NCI-H510A (cell line): ENCODE results near the gene GRK5.

Experiments used
- DNase-seq: peaks from one replicate; lab custom pipeline; 2025; lab: John Stamatoyannopoulos, UW

GRK5 gene

DNA sequence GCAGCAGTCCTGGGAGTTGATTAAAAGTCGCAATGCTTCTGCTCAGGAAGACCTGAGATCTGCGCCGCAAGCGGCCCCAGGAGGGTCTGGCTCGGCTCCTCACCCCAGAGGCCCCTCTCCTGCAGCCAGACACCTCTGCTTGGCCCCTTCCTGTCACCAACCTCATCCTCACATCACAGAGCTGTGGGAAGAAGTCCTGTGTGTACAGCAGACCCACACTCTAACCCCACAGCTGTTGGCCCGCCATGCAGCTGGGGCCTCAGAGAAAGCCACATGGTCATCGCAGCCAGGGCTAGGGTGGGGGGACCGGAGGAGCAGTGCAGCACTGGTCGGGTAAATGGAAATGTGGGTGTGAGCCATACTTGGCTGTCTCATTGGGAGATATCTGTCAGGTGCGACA is 237.5 kb downstream of the GRK5 start:
- no peak for DNase-seq

DNA sequence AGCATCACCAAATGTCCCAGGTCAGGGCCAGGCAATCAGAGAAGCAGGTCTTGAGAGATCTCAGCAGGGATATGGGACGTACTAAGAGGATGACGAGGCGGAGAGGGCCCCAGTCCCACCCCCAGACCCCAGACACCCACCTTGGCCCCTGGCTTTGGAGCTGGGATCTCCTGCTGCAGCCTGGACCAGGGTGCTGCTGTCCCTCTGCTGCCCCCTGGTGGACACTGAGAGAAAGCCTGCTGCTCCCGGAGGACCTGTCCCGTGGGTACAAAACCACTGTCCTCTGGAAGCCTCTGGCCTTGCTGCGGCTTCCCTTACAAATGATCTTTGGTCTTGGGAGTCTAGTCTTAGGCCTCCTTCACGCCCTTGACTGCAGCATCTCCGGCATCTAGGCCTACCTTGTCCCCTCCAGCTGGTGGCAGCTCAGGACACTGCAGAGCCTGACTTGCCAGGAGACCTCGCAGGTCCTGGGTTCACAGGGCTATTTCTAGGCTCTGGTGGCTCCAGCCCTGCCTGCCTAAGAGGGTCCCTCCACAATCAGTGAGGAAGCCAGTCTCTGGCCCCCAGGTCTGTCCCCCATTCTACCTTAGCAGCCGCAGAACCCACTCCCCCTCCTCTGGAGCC is 238.1 kb downstream of the GRK5 start:
- DNase-seq, result peak; percentile 27

DNA sequence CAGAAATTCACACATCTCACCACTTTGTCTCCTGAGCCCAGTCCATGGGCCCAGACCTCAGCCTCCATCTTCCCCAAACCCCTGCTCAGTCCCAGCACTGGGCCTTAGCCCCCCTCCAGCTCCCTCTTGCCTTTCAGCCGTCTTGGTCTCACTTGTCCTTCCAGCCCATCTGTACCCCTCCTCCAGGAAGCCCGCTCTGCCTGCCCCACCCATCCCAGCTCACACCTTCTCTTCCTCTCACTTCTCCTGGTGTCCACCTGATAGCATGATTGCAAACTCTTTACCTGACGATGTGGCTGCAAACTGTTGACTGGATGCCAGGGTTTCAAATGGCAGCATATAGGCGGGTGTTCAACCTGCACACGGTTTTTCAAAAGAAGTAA is 238.6 kb downstream of the GRK5 start:
- no peak for DNase-seq

DNA sequence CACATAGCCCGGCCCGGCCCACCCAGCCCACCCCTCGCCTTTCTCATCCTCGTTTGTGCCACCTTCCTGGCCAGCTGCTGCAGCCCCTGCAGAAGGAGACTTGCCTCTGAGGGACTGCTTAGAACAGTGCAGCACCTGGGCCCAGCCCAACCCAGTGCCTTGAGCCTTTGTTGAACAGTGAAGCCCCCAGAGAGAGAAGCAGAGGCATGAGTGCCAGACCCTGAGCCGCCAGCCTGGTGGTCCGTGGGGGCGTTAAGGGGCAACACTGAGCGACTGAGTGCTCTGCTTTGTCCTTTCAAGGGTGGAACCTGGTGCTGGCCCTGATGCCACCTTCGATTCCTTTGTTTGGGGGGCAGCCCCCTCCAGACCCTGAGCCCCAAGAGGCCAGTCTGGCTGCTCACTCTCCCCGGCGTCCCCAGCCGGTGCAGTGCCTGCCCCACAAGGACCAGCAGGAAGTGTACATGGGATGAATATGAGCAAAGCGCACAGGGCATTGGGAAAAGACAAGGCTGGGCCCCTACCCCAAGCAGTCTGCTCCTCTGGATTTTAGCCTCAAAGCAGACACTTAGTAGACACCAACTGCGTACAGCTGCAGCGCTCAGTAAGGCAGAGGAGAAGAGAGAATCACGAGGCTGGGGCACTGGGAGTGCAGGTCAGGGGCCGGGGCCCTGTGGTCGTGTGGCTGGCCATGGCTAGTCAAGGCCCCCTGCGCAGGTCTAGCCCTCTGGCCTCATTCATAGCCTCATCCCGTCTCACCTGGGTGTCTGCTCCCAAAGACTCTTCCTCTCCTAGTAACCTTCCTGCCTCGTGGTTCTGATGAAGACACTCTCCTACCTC is 239.3 kb downstream of the GRK5 start:
- DNase-seq, result no peak

DNA sequence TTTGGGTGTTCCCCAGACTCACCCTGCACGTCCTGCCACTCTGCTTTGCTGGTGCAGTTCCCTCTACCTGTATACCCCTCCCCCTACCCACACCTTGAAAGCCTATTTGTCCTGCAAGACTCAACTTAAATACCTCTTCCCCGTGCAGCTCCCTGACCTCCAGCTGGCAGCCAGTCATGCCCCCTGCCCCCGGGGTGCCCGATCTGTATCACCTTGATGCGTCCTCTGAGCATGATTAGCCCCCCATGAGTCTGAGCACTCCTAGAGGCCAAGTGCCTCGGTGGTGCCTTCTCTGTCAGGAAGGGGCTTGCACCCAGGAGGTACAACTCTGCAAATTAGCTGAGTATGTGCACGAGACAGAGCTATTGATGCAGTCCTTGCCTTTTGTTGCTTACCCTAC is 240.1 kb downstream of the GRK5 start:
- no peak for DNase-seq

DNA sequence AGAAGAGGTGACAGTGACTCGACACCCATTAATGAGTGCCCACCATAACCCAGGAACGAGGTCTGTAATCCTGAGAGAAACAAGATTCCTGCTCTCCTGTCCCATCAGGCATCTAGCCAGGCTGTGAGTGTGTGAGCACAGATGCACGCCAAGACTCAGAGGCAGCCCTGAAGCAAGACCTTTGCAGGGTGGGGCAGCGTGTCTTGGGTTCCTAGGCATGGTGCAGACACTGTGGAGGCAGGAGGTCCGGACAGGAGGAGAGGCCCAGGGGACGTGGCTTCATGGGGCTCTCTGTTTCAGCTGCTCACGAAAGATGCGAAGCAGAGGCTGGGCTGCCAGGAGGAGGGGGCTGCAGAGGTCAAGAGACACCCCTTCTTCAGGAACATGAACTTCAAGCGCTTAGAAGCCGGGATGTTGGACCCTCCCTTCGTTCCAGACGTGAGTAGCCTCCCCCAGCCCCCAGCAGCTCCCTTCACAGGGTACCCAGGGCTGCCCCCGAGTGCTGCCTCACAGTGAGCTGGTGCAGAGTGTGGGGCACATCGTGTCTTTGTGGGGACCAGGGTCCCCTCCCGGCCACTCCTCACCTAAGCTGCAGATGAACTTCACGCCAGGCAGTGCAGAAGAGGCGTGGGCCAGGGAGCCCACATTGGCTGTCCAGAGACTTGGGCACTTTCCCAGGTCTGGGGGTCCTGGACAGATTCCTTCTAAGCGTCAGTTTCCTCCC is 240.6 kb downstream of the GRK5 start:
- DNase-seq, result no peak

DNA sequence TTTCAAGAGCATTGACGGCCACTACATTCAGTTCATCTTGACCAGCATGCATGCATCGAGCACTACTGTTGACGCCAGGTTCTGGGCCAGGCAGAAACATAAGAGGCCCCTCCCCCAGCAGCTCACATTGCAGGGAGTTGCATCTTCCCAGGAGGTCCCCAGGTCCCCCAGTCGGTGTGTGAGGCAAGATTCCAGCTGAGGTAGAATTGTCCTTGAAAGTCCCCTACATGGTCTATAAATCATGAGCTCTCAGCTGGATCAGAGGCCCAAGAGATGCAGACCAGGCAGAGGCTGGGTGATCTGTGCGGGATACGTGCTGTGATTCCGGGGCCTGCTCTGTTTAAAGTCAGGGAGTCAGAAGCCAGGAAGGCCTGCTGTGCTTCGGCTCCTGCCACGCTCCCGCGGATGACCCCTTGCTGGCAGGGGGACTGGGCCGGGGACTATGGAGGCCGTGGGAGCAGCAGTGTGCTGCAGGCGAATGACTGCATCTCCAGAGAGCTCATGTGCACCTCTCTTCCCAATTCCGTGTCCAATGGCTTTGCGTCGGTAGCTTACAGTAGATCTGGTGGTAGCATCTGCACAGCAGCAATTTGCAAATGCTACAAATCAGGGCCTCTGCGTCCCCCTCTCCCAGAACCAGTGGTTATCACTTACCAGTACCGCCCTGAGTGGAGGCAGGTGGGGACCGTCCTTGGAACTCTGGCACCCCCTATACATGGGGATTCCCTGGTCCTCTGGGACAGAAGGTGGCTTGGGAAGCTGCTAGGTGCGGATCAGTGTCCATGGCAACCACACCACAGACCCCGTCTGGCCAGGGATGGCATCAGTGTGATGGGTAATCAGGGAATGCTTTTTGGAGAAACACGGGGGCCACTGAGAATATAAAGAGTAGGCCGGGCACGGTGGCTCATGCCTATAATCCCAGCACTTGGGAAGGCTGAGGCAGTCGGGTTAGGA is 241.5 kb downstream of the GRK5 start:
- DNase-seq, result no peak

DNA sequence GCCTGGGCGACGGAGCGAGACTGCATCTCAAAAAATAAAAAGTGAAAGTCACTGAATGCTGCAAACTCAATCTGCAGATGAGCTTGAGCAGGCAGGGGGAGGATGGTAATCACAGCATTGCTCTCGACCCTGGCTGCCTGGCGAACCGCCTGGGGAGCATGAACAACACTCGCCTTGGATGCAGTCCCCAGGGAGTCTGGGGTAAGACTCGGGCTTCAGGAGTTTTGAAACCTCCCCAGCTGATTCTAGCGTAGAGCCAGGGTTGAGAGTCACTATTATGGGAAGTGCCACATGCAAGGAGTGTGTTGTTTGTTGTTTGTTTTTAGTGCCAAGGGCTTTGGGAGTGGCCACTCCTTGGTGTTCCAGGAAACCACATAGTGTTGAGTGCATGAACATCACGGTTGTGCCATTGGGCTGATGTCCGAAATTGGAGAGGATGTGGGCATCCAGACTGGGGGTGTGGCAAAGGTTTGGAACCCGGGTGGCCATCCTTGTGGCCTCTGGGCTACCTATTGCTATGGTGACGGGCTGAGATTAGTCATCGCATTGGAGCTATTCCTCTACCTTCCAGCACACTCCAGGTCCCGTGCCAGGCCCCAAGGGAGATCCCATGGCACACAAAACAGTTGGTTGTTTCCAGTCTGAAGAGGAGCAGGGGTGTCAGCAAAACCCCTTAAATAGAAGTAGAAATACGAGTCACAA is 242.5 kb downstream of the GRK5 start:
- DNase-seq, result no peak

DNA sequence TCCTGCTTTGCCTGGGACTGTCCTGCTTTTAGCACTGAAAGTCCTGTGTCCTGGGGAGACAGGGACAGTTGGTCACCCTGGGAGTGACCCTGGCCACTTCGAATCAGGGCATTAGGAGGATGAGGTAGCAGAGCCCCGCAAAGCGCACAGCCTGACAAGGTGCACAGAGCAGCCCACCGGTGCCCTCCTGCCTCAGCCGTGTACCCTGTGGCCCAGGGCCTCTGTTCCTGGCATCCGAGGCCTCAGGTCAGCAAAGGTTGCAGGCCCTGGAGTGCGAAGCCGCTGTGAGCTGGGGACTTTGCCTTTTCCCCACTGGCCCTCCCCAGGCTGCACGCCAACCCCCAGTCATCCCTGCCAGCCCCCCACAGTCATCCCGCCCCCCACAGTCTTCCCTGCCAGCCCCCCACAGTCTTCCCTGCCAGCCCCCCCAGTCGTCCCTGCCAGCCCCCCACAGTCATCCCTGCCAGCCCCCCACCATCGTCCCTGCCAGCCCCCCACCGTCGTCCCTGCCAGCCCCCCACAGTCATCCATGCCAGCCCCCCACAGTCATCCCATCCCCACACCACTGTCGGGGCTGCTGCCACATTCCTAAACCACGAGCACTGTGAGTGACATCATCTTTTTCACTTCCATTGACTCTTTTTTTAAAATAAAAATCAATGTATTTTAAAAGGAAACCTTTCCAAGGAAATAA is 243.4 kb downstream of the GRK5 start:
- no peak for DNase-seq

DNA sequence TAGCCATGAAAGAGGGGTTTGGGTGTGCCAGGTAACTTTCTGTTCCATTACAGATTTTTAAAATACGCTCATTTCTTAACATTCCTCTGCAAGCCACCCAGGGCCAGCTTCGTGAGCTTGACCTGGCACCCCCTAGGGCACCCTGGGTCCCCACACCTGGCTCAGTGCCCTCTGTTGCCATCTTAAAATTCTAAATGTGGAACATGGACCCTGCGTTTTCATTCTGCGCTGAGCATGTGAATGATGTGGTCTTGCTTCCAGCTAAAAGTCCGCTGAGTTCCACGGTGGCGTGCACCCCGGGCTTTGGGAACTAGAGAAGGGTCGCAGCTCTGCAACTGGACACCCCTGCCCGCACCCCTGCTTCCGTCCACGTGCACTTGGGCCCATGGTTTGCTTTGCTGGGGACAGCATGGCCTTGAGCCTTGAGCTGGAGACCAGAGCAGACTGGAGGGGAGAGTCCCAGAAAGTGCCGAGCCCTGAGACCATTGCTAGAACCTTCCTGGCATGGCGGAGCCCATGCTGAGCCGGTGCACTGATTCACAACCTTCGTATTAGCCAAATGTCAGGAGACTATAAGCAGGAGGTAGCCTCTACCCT is 244.0 kb downstream of the GRK5 start:
- no peak for DNase-seq

DNA sequence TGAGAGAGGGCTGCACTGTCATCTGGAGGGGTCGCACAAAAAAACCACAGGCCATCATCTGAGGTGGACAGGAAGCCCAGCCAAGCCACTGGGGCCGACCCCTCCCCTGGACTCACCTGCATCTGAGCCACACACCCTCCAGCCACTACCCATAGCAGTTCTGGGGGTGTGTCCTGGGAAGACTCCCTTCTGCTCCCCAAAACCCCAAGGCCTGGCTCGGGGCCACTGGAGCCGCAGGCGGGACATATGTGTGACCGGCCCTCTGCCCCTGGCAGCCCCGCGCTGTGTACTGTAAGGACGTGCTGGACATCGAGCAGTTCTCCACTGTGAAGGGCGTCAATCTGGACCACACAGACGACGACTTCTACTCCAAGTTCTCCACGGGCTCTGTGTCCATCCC is 245.0 kb downstream of the GRK5 start:
- no peak for DNase-seq

DNA sequence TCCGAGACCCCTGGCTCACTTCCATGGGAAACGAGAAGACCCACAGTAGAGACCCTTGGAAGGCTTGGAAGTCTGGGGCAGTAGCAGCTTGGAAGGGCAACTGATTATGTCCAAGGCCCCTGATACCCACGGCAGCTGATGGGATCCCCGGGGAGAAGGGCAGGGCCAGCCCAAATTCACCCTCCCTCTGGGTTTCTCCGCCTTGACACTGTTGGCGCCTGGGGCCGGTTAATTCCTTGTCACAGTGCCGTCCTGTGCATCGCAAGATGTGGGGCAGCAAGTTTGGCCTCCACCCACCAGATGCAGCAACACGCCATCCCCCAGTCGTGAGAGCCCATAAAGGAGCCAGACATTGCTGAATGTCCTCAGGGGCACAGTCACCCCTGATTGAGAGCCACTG is 245.9 kb downstream of the GRK5 start:
- no peak for DNase-seq

DNA sequence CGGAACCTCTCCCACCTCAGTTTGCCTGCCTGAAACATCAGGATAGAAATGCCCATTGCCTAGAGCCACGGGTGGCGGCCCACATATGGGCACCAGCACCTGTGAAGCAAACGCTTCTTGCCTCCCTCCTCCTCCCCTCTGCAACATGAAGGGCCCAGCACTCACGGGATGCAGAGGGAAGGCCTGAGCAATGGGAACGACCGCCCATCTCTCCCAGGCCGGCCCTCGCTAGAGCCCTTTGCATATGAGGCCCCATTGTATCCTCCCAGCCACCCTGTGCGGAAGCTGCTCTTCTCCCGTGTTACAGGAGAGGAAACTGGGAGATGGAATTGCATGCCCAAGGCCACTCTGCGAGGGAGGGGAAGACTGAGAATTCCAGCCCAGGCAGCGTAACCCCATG is 246.9 kb downstream of the GRK5 start:
- DNase-seq, result no peak

DNA sequence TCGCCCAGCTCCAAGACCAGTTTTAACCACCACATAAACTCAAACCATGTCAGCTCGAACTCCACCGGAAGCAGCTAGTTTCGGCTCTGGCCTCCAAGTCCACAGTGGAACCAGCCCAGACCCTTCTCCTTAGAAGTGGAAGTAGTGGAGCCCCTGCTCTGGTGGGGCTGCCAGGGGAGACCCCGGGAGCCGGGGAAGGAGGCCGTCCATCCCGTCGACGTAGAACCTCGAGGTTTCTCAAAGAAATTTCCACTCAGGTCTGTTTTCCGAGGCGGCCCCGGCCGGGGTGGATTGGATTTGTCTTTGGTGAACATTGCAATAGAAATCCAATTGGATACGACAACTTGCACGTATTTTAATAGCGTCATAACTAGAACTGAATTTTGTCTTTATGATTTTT is 247.6 kb downstream of the GRK5 start:
- no peak for DNase-seq

DNA sequence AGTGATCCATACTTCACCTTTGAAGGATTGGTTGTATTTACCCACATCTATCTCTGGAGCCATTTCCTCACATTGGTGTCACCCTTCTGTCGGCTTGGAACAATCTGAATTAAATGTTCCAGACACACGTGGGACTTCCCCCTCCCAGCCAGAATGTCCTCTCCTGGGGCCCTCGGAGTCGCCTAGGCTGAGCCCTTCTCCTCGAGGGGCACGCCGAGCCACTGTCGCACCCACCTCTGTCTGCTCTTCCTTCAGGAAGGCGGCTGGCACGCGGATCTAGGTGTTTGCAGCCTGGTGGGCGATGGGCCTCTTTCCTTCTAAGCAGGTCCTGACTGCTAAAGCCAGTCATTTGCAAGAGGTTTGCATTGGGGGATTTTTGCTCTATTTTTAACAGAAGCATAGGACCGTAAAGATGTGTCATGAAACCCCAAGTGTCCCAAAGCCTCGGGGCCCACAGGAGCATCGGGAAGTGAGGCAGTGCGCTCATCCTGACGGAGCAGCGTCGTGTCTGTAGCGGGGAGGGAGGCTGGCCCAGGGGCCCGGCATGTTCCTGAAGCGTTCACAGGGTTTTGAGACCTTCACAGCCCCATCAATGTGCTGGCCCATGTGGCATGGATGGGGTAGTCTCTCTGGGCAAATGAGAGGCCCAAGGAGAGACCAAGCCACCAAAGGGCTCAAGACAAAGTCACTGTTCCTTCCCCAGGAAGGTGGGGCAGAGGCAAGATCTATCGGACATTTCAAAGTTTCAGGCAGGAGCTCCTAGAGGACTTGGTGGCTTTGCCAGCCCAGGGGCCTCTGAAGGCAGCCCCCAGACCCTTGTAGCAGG is 248.5 kb downstream of the GRK5 start:
- DNase-seq, result no peak

DNA sequence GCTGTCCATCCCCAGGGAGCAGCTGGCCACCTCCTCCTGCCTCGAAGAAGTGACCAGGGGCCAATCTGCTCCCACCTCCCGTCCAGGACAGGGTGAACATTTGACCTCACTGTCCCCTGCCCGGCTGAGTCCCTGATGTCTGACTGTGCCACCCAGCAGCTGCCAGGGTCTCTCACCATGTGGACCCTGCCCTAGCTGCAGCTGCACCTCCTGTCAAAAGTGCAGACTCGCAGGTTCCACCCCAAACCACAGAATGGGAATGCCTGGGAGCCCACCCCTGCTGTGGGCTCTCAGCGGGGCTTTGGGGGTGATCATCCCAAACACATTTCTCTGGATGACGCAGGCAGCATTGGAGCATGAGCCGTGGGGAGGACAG is 249.1 kb downstream of the GRK5 start:
- DNase-seq, result no peak

DNA sequence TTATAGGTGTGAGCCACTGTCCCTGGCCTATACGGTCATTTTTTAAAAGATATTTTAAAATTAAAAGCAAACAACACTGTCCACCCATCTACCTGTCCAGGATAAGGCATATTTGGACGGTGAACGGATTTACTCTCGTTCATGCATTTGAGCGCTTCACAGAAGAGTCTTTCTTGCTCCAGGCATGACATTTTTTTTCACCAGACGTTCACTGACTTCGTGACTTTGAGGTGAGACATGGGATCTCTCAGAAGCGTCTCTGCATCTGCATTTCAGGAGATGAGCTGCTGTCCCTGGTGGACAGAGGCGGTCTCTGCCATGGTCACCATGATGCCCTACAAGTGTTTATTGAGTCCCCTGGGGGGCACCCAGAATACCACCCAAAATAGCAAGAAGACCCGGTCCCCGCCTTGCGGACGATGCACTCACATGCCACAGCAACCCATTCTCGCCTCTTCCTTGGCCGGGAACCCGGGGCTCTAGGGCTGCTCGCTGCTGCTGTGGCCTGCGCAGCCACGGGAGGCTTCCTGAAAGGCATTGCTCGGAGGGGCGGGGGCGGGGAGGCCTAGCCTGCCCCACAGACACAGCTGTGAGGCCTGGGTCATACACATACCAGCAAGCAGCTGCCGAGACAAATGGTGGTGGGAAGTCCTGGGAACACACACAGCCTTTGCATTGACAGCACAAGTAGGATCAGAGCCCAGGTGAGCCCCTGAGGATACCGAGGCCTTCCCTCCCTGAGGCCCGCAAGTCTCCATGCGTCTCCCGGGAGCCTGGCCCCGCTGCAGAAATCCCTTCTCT is 250.8 kb downstream of the GRK5 start:
- DNase-seq, result no peak

DNA sequence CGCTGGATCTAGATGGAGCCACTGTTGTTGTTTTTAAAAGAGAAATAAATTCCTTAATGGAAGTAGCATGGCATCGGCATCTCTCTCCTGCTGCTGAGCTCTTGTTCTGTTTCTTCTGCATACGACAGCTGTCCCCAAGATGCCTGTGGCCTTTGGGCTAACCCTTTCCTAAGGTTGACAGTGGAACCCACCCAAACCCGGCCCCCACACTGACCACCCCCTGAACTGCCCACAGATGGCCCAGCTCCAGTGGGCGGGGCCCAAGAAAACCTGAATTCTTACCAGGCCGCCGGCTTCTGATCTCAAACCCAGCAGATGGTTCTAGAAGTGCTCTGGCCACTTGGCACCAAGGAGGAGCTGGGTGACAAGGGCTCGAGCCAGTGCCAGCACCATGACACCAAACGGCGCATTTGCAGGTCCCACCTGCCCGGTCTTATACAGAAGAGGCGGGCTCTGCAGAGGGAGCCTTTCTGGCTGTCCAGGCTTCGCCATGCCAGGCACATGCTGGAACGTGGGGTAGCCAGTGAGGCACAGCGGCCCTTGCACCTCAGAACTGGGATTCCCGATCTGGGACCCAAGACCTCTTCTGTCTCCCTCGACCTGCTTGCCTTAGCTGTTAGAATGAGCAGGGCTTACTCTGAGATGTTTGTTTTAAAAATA is 252.4 kb downstream of the GRK5 start:
- no peak for DNase-seq
